ENCODE data around the gene SMPD2. TPM values are rescaled to one million over a fixed set of nuclear protein-coding genes. Genes with fewer than 3 reads are reported as not detected.

The SMPD2 gene, protein sequence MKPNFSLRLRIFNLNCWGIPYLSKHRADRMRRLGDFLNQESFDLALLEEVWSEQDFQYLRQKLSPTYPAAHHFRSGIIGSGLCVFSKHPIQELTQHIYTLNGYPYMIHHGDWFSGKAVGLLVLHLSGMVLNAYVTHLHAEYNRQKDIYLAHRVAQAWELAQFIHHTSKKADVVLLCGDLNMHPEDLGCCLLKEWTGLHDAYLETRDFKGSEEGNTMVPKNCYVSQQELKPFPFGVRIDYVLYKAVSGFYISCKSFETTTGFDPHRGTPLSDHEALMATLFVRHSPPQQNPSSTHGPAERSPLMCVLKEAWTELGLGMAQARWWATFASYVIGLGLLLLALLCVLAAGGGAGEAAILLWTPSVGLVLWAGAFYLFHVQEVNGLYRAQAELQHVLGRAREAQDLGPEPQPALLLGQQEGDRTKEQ
- polyA plus RNA-seq (2012; ENCODE audit: missing spikeins): 9.8 TPM

DNA sequence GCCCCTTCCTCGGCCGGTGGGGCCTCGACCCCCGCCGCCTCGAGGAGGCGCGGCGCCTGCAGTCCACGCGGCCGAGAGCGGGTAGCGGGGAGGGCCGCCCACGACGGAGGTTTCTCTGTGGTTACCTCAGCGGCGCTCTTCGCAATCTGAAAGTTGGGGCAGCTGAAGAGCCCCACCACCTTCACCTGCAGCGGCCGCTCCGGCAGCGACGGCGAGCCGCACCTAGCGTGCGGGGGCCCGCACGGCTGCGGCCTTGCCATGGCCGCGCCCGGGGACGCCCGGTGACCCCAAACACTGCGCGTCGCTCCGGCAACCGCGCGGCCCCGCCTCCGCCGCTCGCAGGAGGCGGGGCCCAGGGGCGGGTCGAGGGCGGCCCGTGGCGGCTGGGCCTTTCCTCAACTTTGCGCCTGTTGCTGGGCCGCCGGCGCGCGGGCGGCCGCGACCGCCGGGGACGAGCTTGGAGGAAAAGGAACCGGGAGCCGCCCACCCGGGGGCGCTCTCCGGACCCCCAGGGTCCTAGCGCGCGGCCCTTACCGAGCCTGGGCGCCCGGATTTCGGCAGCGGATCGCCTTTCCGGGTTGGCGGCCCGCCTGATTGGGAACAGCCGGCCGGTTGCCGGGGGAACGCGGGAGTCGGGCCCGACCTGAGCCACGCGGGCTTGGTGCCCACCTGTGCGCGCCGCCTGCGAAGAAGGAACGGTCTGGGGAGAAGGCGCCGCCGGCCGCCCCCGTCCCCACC, at the start of gene SMPD2, which contains the start of gene PPIL6:
TSS of gene SMPD2 (plus strand) at position 394 of the 738 bp plus-strand sequence. CDS start 398 bp downstream, outside the sequence.
TSS of gene PPIL6 (minus strand) at position 298 of the 738 bp plus-strand sequence. CDS start at position 260, 38 bp downstream.
- FAIRE-seq (peak; percentile 90), DNase-seq (ENCODE audit: insufficient read length) (peak; percentile 86)
- TF ChIP-seq TAF1 (IDR thresholded peaks at IDR 0.05; ENCODE audit: borderline replicate concordance, low read depth, low read length): peak; percentile 36; the same call in 1 of the 2 replicates
- peak; percentile 57; the same call in 1 of the 2 replicates for TF ChIP-seq POLR2A (IDR thresholded peaks at IDR 0.05; ENCODE audit: low read depth, low read length)
- TF ChIP-seq POLR2AphosphoS5 (IDR thresholded peaks at IDR 0.05; ENCODE audit: low read depth, low read length): no peak

GRCh38 chr6:109393157-109393885, 47.2 kb upstream of the SMPD2 start:
- TF ChIP-seq POLR2AphosphoS5 (IDR thresholded peaks at IDR 0.05; ENCODE audit: low read depth, low read length) (no peak), POLR2A (IDR thresholded peaks at IDR 0.05; ENCODE audit: low read depth, low read length) (no peak), TAF1 (IDR thresholded peaks at IDR 0.05; ENCODE audit: borderline replicate concordance, low read depth, low read length) (no peak)
- DNase-seq (ENCODE audit: insufficient read length) (no peak), FAIRE-seq (no peak)

DNA sequence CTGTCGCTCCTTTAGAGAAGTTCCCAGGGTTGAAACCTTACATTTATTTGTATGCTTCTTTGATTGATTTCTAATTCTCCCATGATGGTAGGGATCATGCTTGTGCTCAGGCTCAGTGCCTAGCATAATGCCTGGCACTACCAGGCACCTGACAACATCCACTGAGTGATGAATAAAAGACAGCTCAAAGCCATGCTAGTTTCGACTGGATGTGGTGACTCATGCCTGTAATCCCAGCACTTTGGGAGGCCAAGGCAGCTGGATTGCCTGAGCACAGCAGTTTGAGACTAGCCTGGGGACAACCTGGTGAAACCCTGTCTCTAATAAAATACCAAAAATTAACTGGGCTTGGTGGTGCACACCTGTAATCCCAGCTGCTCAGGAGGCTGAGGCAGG, 46.6 kb upstream of the SMPD2 start:
- TF ChIP-seq POLR2AphosphoS5 (IDR thresholded peaks at IDR 0.05; ENCODE audit: low read depth, low read length): no peak
- no peak for TF ChIP-seq POLR2A (IDR thresholded peaks at IDR 0.05; ENCODE audit: low read depth, low read length)
- no peak for TF ChIP-seq TAF1 (IDR thresholded peaks at IDR 0.05; ENCODE audit: borderline replicate concordance, low read depth, low read length)
- no peak for DNase-seq (ENCODE audit: insufficient read length)
- no peak for FAIRE-seq

DNA sequence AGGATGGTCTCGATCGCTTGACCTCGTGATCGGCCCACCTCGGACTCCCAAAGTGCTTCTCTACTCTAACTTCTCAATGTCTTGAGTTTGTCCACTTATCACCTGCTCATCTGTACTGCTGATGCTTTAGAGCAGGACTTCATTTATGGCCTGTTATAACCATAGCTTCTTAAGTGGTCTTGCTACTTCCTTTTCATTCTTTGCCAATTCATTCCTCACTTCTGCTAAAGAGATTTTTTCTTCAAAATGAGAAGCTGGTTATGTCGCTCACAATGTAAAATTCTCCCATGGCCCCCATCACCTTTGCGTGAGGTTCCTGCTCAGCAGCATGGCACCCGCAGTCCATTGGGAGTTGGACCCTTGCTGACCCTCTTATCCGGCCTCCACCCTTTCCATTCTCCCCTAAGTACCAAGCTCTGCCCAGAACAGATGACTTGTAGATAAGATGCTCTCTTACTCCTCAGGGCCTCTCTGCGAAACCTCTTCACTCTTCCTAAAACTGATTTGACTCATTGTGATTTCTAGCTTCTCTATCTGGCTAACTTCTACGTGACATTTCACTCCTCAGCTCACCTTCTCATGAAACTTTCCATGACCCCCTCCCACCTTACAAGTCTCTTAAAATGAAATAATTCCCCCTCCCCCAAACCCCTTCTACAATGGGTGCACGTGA, 44.3 kb upstream of the SMPD2 start:
- no peak for TF ChIP-seq POLR2A (IDR thresholded peaks at IDR 0.05; ENCODE audit: low read depth, low read length)
- no peak for TF ChIP-seq POLR2AphosphoS5 (IDR thresholded peaks at IDR 0.05; ENCODE audit: low read depth, low read length)
- no peak for TF ChIP-seq TAF1 (IDR thresholded peaks at IDR 0.05; ENCODE audit: borderline replicate concordance, low read depth, low read length)
- no peak for DNase-seq (ENCODE audit: insufficient read length)
- no peak for FAIRE-seq

GRCh38 chr6:109397020-109397419, 43.5 kb upstream of the SMPD2 start:
- no peak for TF ChIP-seq POLR2A (IDR thresholded peaks at IDR 0.05; ENCODE audit: low read depth, low read length)
- no peak for TF ChIP-seq POLR2AphosphoS5 (IDR thresholded peaks at IDR 0.05; ENCODE audit: low read depth, low read length)
- no peak for TF ChIP-seq TAF1 (IDR thresholded peaks at IDR 0.05; ENCODE audit: borderline replicate concordance, low read depth, low read length)
- DNase-seq (ENCODE audit: insufficient read length) (no peak), FAIRE-seq (no peak)

- TF ChIP-seq POLR2AphosphoS5 (IDR thresholded peaks at IDR 0.05; ENCODE audit: low read depth, low read length) (no peak), TAF1 (IDR thresholded peaks at IDR 0.05; ENCODE audit: borderline replicate concordance, low read depth, low read length) (no peak), POLR2A (IDR thresholded peaks at IDR 0.05; ENCODE audit: low read depth, low read length) (no peak)
- DNase-seq (ENCODE audit: insufficient read length): no peak
- no peak for FAIRE-seq
These were observed 34.3 kb upstream of the SMPD2 start for GRCh38 chr6:109406196-109406595.

DNA sequence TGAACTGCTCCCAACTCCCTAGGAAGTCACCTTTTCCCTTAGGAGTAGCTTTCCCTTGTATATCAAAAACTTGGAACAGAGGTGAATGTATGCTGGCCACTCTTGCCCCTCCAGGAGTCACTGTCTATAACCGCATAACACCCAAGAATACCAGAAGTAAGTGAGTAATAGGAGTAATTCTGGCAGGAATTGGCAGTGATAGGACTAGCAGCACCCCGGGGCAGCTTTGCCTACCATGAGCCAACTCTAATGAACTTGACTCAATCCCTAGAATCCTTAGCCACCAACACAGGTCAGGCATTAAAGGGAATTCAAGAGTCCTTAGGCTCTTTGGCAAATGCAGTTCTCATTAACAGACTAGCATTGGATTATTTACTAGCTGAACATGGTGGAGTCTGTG, 29.5 kb upstream of the SMPD2 start:
- TF ChIP-seq POLR2A (IDR thresholded peaks at IDR 0.05; ENCODE audit: low read depth, low read length) (no peak), POLR2AphosphoS5 (IDR thresholded peaks at IDR 0.05; ENCODE audit: low read depth, low read length) (no peak), TAF1 (IDR thresholded peaks at IDR 0.05; ENCODE audit: borderline replicate concordance, low read depth, low read length) (no peak)
- no peak for FAIRE-seq
- no peak for DNase-seq (ENCODE audit: insufficient read length)

- no peak for FAIRE-seq
- TF ChIP-seq POLR2AphosphoS5 (IDR thresholded peaks at IDR 0.05; ENCODE audit: low read depth, low read length) (no peak), POLR2A (IDR thresholded peaks at IDR 0.05; ENCODE audit: low read depth, low read length) (no peak), TAF1 (IDR thresholded peaks at IDR 0.05; ENCODE audit: borderline replicate concordance, low read depth, low read length) (no peak)
- DNase-seq (ENCODE audit: insufficient read length): no peak
These were observed 22.9 kb upstream of the SMPD2 start for GRCh38 chr6:109417646-109418045.

GRCh38 chr6:109420751-109421150, 19.8 kb upstream of the SMPD2 start:
- no peak for FAIRE-seq
- TF ChIP-seq POLR2AphosphoS5 (IDR thresholded peaks at IDR 0.05; ENCODE audit: low read depth, low read length) (no peak), POLR2A (IDR thresholded peaks at IDR 0.05; ENCODE audit: low read depth, low read length) (no peak), TAF1 (IDR thresholded peaks at IDR 0.05; ENCODE audit: borderline replicate concordance, low read depth, low read length) (no peak)
- no peak for DNase-seq (ENCODE audit: insufficient read length)

GRCh38 chr6:109421184-109421583, 19.3 kb upstream of the SMPD2 start:
- no peak for FAIRE-seq
- no peak for DNase-seq (ENCODE audit: insufficient read length)
- no peak for TF ChIP-seq POLR2AphosphoS5 (IDR thresholded peaks at IDR 0.05; ENCODE audit: low read depth, low read length)
- TF ChIP-seq POLR2A (IDR thresholded peaks at IDR 0.05; ENCODE audit: low read depth, low read length): no peak
- no peak for TF ChIP-seq TAF1 (IDR thresholded peaks at IDR 0.05; ENCODE audit: borderline replicate concordance, low read depth, low read length)

All from GM12892 (cell line).